Transverse colon (tissue), 4 donors: ENCODE data around the gene UFL1. TPM values are rescaled to one million over a fixed set of nuclear protein-coding genes. Genes with fewer than 3 reads are reported as not detected.

Experiments used
- DNase-seq: peaks from one replicate; pipeline ENCODE4 v3.0.0-alpha.2; 2019
- H3K27ac ChIP-seq, 4 donors: fragments of 200-600 bp; sonication (generic); 2 replicates each; pipeline ENCODE4 v1.5.1; 2016 to 2018; ENCODE audit warnings: inconsistent platforms in 4 of 4
- H3K27me3 ChIP-seq: fragments of 200-600 bp; sonication (generic); 2 replicates; pipeline ENCODE4 v1.5.1; 2017; ENCODE audit warnings: inconsistent platforms
- H3K36me3 ChIP-seq, 4 donors: fragments of 200-600 bp; sonication (generic); 2 replicates each; pipeline ENCODE4 v1.5.1; 2017 to 2019; ENCODE audit warnings: inconsistent platforms in 4 of 4
- H3K4me1 ChIP-seq, 4 donors: fragments of 200-600 bp; sonication (generic); 2 replicates each; pipeline ENCODE4 v1.5.1; 2017 to 2020; ENCODE audit warnings: inconsistent platforms in 4 of 4
- H3K4me3 ChIP-seq, 4 donors: fragments of 200-600 bp; sonication (generic); 1 replicate in 1 of 4; 2 replicates in 3 of 4; pipeline versions ENCODE4 v1.5.1 to v1.6.1; 2017 to 2019; ENCODE audit warnings: inconsistent platforms in 4 of 4
- H3K9me3 ChIP-seq, 2 donors: fragments of 200-600 bp; sonication (generic); 2 replicates each; pipeline ENCODE4 v1.5.1; 2017 to 2019; ENCODE audit warnings: inconsistent platforms in 2 of 2
- CTCF ChIP-seq, 5 experiments: fragments of 200-600 bp in 3 of 5; fragments of 450-650 bp in 2 of 5; sonication (generic) in 3 of 5; IDR thresholded peaks; 1 replicate in 2 of 5; 2 replicates in 3 of 5; pipeline ENCODE4 v1.5.1; 2016 to 2017; ENCODE audit warnings: antibody characterized with exemption in 5 of 5, inconsistent platforms in 3 of 5, mild to moderate bottlenecking in 2 of 5, moderate library complexity in 1 of 5
- EP300 ChIP-seq: sonication (generic); formaldehyde crosslinking; IDR thresholded peaks from one replicate; pipeline ENCODE4 v1.6.1; 2017; ENCODE audit warnings: antibody characterized with exemption, low read depth
- POLR2A ChIP-seq: fragments of 450-650 bp; IDR thresholded peaks from one replicate; pipeline ENCODE4 v1.6.1; 2016; ENCODE audit warnings: antibody characterized with exemption, mild to moderate bottlenecking, moderate library complexity
- POLR2AphosphoS5 ChIP-seq, 3 donors: sonication (generic); formaldehyde crosslinking; IDR thresholded peaks; one replicate each; pipeline ENCODE4 v1.6.1; 2016; ENCODE audit warnings: antibody characterized with exemption in 3 of 3
- WGBS, 2 donors: methylation state at CpG; one replicate each; pipeline ENCODE4 v1.1.5; 2018; ENCODE audit warnings: low coverage in 1 of 2; 5-methylcytosine and 5-hydroxymethylcytosine counted together
- in situ Hi-C, 4 donors: fragments of 200-750 bp; cut with MboI; loops; one replicate each; pipeline versions ENCODE4 v1.15.0 to v1.15.1; 2017; ENCODE audit warnings: low sequenced_read_pairs in 3 of 4, low pct_ligation_motif_present in 1 of 4, low pct_unique_long_range_greater_than_20kb in 1 of 4
- intact Hi-C: fragments of 100-400 bp; cut with DNase I; formaldehyde crosslinking; loops from one replicate; pipeline ENCODE4 v1.15.1; 2023; ENCODE audit warnings: low total_unique reads
- total RNA-seq, 4 donors: library from RNA; depleted of rRNA; stranded (reverse); fragments of >200 nt; gene quantifications; one replicate each; pipeline ENCODE4 v1.1.0, GENCODE V29; 2016

The UFL1 gene
- total RNA-seq, 4 donors from 2014 or later: 5.2 to 27.5 (median 14.9) TPM

- intact Hi-C loops (no loop called here), in situ Hi-C loops (loop anchor here in 1 of 4 donors (25.0 kb wide), 1 partner anchor 355 kb away; the partner anchor contains the start of gene NDUFAF4)
- no peaks in the 10 kb centered on the region for H3K9me3 ChIP-seq
- no peak for DNase-seq
- peaks cover 0 to 61% (median 28%) of the 10 kb centered on the region in 4 donors for H3K36me3 ChIP-seq
- H3K27ac ChIP-seq: no peak overlapping the region
- whole genome bisulfite sequencing, 2 donors: 61 to 75% methylated on average over 1 of the region's 1 CpG
- TF ChIP-seq CTCF (IDR thresholded peaks at IDR 0.05): no peak
- no peak for TF ChIP-seq EP300
- TF ChIP-seq POLR2AphosphoS5 (IDR thresholded peaks at IDR 0.05): no peak
- no peak for TF ChIP-seq POLR2A
- H3K27me3 ChIP-seq: no peaks in the 10 kb centered on the region
- no peaks in the 10 kb centered on the region for H3K4me1 ChIP-seq
- no peak overlapping the region for H3K4me3 ChIP-seq
These were observed 10.8 kb downstream of the UFL1 start for GRCh38 chr6:96532399-96532798.

- in situ Hi-C loops: loop anchor here in 1 of 4 donors (25.0 kb wide), 1 partner anchor 350 kb away; the partner anchor contains the start of gene NDUFAF4
- Histone ChIP-seq H3K9me3 (no peaks in the 10 kb centered on the region), H3K4me3 (no peak overlapping the region), H3K27ac (no peak overlapping the region), H3K36me3 (peaks cover 0 to 61% (median 28%) of the 10 kb centered on the region in 4 donors), H3K27me3 (no peaks in the 10 kb centered on the region), H3K4me1 (no peaks in the 10 kb centered on the region)
- TF ChIP-seq POLR2A (no peak), EP300 (no peak), POLR2AphosphoS5 (IDR thresholded peaks at IDR 0.05) (no peak), CTCF (IDR thresholded peaks at IDR 0.05) (no peak)
- intact Hi-C loops: no loop called here
- no peak for DNase-seq
- whole genome bisulfite sequencing, 2 donors: 71 to 85% methylated on average over 5 of the region's 5 CpGs
These were observed 16.1 kb downstream of the UFL1 start for GRCh38 chr6:96537726-96538125.

GRCh38 chr6:96542702-96543101 is 21.1 kb downstream of the UFL1 start:
- Histone ChIP-seq H3K27ac (no peak overlapping the region), H3K9me3 (no peaks in the 10 kb centered on the region), H3K4me3 (no peak overlapping the region), H3K36me3 (peaks cover 0 to 71% (median 33%) of the 10 kb centered on the region in 4 donors), H3K27me3 (no peaks in the 10 kb centered on the region), H3K4me1 (no peaks in the 10 kb centered on the region)
- TF ChIP-seq POLR2A: no peak
- TF ChIP-seq POLR2AphosphoS5 (IDR thresholded peaks at IDR 0.05): no peak
- no peak for TF ChIP-seq CTCF (IDR thresholded peaks at IDR 0.05)
- no peak for TF ChIP-seq EP300
- DNase-seq: no peak
- in situ Hi-C loops: loop anchor here in 1 of 4 donors (25.0 kb wide), 1 partner anchor 345 kb away; the partner anchor contains the start of gene NDUFAF4
- intact Hi-C loops: no loop called here

- Histone ChIP-seq H3K4me1 (no peaks in the 10 kb centered on the region), H3K4me3 (no peak overlapping the region), H3K9me3 (no peaks in the 10 kb centered on the region), H3K27ac (no peak overlapping the region), H3K27me3 (no peaks in the 10 kb centered on the region), H3K36me3 (peaks cover 0 to 72% (median 25%) of the 10 kb centered on the region in 4 donors)
- in situ Hi-C loops (loop anchor here in 1 of 4 donors (25.0 kb wide), 1 partner anchor 341 kb away; the partner anchor contains the start of gene NDUFAF4), intact Hi-C loops (no loop called here)
- TF ChIP-seq CTCF (IDR thresholded peaks at IDR 0.05): no peak
- no peak for TF ChIP-seq POLR2AphosphoS5 (IDR thresholded peaks at IDR 0.05)
- WGBS, 2 donors: 80 to 96% methylated on average over 2 to 3 of the region's 3 CpGs
- no peak for DNase-seq
These were observed 24.3 kb downstream of the UFL1 start for GRCh38 chr6:96545882-96546281.
